HUES64 (cell line): ENCODE data around the gene ESRRG.

Experiments used
- H3K27ac ChIP-seq: 2 replicates; pipeline ENCODE4 v1.7.0; 2013; ENCODE audit warnings: low read depth, low read length, inconsistent platforms
- H3K27me3 ChIP-seq: 2 replicates; pipeline ENCODE4 v1.6.1; 2013; ENCODE audit warnings: mild to moderate bottlenecking, low read length; ENCODE audit not compliant: insufficient read depth
- H3K36me3 ChIP-seq: 2 replicates; pipeline ENCODE4 v1.6.1; 2013; ENCODE audit warnings: mild to moderate bottlenecking, low read length; ENCODE audit not compliant: insufficient read depth
- H3K4me1 ChIP-seq: 2 replicates; pipeline ENCODE4 v1.6.1; 2013; ENCODE audit warnings: mild to moderate bottlenecking, low read length, moderate library complexity; ENCODE audit not compliant: insufficient read depth
- H3K4me3 ChIP-seq: 2 replicates; pipeline ENCODE4 v1.5.1; 2013; ENCODE audit warnings: mild to moderate bottlenecking, low read length, moderate library complexity
- H3K9ac ChIP-seq: 2 replicates; pipeline ENCODE4 v1.6.1; 2013; ENCODE audit warnings: mild to moderate bottlenecking, low read depth, low read length
- H3K9me3 ChIP-seq: 2 replicates; pipeline ENCODE4 v1.6.1; 2013; ENCODE audit warnings: low read depth, low read length; ENCODE audit not compliant: insufficient read depth
- WGBS: fragments of 150-250, 120-280 bp; methylation state at CpG from one replicate; pipeline ENCODE4 v1.1.7; 2013; ENCODE audit warnings: missing lambda C conversion rate; 5-methylcytosine and 5-hydroxymethylcytosine counted together

ESRRG gene

DNA sequence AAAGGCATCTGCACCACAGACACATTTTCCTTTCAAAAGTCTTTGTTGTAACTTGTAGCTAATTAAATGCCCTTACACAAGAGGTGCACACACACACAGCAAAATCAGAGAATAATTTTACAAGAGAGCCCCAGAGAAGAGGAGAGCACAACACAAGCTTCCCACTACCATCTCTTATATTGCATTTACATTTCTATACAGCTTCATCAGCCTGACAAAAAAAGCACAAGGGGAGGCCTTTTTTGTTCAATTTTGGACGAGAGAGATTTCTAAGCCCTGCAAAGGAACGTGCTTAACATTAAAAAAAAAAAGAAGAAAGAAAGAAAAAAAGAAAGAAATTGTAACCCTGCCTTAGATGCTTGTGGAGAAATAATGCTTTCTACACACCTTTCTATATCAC lies 17.1 kb upstream of the ESRRG start:
- H3K4me1 ChIP-seq = peaks cover 25% of the 10 kb centered on the region
- WGBS = 5% methylated on average over 2 of the region's 2 CpGs
- peak overlapping the region; percentile 7; the same call in 1 of the 2 replicates for H3K9ac ChIP-seq
- peak overlapping the region; percentile 81; the same call in 1 of the 2 replicates for H3K27ac ChIP-seq
- H3K4me3 ChIP-seq = peak overlapping the region; percentile 33
- H3K27me3 ChIP-seq = no peaks in the 10 kb centered on the region
- no peaks in the 10 kb centered on the region for H3K9me3 ChIP-seq
- H3K36me3 ChIP-seq = no peaks in the 10 kb centered on the region

- WGBS = 7% methylated on average over 5 of the region's 5 CpGs
- Histone ChIP-seq H3K9me3 (no peaks in the 10 kb centered on the region), H3K4me3 (peak overlapping the region; percentile 33), H3K36me3 (no peaks in the 10 kb centered on the region), H3K27ac (peak overlapping the region; percentile 81; the same call in 1 of the 2 replicates), H3K4me1 (peaks cover 25% of the 10 kb centered on the region), H3K9ac (peak overlapping the region; percentile 7; the same call in 1 of the 2 replicates), H3K27me3 (no peaks in the 10 kb centered on the region)
These were observed 16.6 kb upstream of the ESRRG start for GRCh38 chr1:216739793-216740192.

DNA sequence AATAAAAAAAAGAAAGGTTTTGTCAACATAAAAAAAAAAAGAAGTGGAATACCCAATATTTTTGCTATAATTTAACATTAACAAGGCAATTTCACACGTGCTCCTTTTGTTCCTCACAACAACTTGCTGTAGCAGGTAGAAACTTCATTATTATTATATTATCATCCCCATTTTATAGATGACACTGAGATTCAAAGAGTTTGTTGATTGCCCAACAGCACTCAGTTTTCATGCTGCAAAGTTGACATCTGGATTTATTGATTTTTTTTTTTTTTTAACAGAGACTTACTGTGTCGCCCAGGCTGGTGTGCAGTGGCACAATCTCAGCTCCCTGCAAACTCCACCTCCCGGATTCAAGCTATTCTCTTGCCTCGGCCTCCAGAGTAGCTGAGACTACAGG lies 8.9 kb upstream of the ESRRG start:
- H3K36me3 ChIP-seq = no peaks in the 10 kb centered on the region
- H3K4me1 ChIP-seq = peaks cover 7% of the 10 kb centered on the region
- no peaks in the 10 kb centered on the region for H3K27me3 ChIP-seq
- 87% methylated on average over 4 of the region's 4 CpGs for WGBS
- no peaks in the 10 kb centered on the region for H3K9me3 ChIP-seq
- H3K9ac ChIP-seq = no peak overlapping the region
- H3K27ac ChIP-seq = no peak overlapping the region
- no peak overlapping the region for H3K4me3 ChIP-seq

- no peaks in the 10 kb centered on the region for H3K36me3 ChIP-seq
- WGBS = 81% methylated on average over 4 of the region's 6 CpGs
- H3K9me3 ChIP-seq = no peaks in the 10 kb centered on the region
- peaks cover 7% of the 10 kb centered on the region for H3K4me1 ChIP-seq
- H3K27ac ChIP-seq = no peak overlapping the region
- no peaks in the 10 kb centered on the region for H3K27me3 ChIP-seq
- no peak overlapping the region for H3K9ac ChIP-seq
- no peak overlapping the region for H3K4me3 ChIP-seq
These were observed 8.3 kb upstream of the ESRRG start for GRCh38 chr1:216731562-216731961.

GRCh38 chr1:216726435-216726834 lies 3.2 kb upstream of the ESRRG start:
- no peak overlapping the region for H3K4me3 ChIP-seq
- H3K27me3 ChIP-seq = peaks cover 9% of the 10 kb centered on the region; the same call in 1 of the 2 replicates

DNA sequence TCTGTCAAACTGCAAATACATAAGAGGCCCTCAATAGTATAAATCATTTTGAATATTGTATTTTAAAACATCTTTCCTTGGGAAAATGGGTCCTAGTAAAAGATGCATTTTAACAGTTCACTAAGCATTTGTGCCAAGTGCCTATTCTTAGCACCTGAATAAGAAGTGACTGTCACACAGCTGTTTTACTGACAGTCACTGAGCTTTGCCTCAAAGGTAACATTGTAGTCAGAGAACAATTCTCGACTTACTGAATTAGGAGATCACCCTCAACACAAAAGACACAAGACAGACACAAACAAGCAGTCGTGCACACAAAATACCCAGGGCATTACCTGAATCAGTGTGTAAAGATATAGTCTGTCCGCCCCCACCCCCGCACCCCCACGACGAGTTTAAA lies 408 bp downstream of the ESRRG start:
- Histone ChIP-seq H3K36me3 (no peaks in the 10 kb centered on the region), H3K9me3 (no peaks in the 10 kb centered on the region), H3K27ac (no peak overlapping the region), H3K4me1 (0 out of 2 replicates have a peak, but pooled peaks cover 5% of the 10 kb centered on the region), H3K9ac (peak overlapping the region; percentile 51), H3K27me3 (peaks cover 9% of the 10 kb centered on the region; the same call in 1 of the 2 replicates), H3K4me3 (peak overlapping the region; percentile 62)
- WGBS = 7% methylated on average over 5 of the region's 6 CpGs

More at GRCh38 chr1:216726435-216726834, 3.2 kb upstream of the ESRRG start:
- Histone ChIP-seq H3K4me1 (peaks cover 8% of the 10 kb centered on the region; the same call in 1 of the 2 replicates), H3K9ac (no peak overlapping the region), H3K27ac (no peak overlapping the region), H3K9me3 (no peaks in the 10 kb centered on the region), H3K36me3 (no peaks in the 10 kb centered on the region)

- Histone ChIP-seq H3K27me3 (peaks cover 9% of the 10 kb centered on the region; the same call in 1 of the 2 replicates), H3K4me3 (no peak overlapping the region), H3K9me3 (no peaks in the 10 kb centered on the region), H3K9ac (no peak overlapping the region), H3K36me3 (no peaks in the 10 kb centered on the region), H3K4me1 (0 out of 2 replicates have a peak, but pooled peaks cover 5% of the 10 kb centered on the region), H3K27ac (no peak overlapping the region)
- WGBS = 86% methylated on average over 2 of the region's 2 CpGs
These were observed 1.4 kb downstream of the ESRRG start for GRCh38 chr1:216721863-216722262.

DNA sequence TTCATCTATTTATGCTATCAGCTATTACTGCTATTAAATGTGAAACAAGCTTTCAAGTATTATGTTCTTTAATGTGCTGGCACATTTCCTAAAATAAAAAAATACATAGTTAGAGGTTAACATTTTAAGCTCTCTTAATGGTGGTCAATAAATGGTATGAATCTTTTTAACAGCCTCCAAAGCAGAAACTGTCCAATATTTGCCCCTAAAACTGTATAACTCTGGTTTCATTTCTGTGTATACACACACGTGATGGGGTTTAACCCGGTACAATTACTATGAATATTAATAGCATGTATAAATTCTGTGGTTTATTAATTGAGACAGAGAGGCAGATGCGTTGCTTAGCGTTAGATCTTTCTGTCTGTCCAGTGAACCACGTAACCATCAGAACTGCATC lies 2.2 kb downstream of the ESRRG start:
- no peaks in the 10 kb centered on the region for H3K9me3 ChIP-seq
- 0 out of 2 replicates have a peak, but pooled peaks cover 5% of the 10 kb centered on the region for H3K4me1 ChIP-seq
- H3K4me3 ChIP-seq = no peak overlapping the region
- no peak overlapping the region for H3K9ac ChIP-seq
- peaks cover 9% of the 10 kb centered on the region; the same call in 1 of the 2 replicates for H3K27me3 ChIP-seq
- no peaks in the 10 kb centered on the region for H3K36me3 ChIP-seq
- 91% methylated on average over 5 of the region's 5 CpGs for WGBS
- H3K27ac ChIP-seq = no peak overlapping the region

DNA sequence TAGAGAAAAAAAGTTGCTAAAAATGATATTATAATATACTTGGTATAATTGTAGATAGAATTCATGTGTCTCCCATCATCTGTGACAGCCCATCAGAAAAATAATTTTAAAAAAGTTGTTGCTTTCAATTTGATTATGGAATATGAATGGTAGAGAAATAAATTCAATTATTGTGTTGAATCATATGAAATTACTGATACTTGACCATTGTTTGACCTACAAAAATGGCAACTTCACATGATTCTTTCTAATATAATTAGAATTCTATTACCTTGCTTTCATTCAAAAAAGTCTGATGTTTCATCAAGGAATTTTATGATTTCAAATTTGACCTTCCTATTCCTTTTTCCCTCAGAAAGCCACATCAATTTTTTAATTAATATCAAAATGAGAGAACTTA lies 11.5 kb downstream of the ESRRG start:
- H3K9me3 ChIP-seq = no peaks in the 10 kb centered on the region
- H3K4me3 ChIP-seq = no peak overlapping the region
- H3K9ac ChIP-seq = no peak overlapping the region
- no peaks in the 10 kb centered on the region for H3K36me3 ChIP-seq
- peaks cover 7% of the 10 kb centered on the region; the same call in 1 of the 2 replicates for H3K4me1 ChIP-seq
- H3K27ac ChIP-seq = no peak overlapping the region
- H3K27me3 ChIP-seq = no peaks in the 10 kb centered on the region

DNA sequence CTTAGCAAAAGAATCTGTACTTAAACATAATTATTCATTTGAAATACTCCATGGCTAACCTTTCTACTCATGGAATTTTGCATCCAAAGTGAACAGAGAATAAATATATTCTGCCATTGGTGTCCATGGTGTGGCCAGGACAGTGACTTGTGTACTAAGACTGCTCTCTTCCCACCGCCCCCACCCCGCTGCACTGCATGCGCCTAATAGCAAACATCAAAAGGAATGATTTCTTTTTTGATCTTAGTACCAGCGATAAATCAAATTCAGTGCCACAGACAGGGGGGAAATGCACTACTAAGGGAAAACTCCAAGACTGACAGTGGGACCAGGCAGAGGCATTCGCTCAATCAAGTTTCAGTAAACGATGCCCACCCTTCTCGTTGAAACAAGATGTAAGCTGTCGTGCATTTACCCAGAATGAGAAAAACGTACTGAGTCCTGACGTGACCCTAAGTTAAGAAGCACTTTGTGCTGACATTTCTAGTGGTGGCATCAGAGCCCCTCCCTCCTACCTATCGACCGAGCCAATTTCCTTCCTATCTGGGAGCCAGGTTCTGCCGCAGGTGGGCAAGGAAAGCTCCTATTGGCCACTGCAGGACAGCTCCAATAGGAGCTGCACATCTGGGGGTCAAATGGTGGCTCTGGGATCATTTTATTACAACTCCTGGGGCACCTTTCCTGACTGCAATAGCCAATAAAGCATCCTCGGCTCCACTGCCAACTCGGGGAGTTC lies 12.5 kb downstream of the ESRRG start:
- Histone ChIP-seq H3K36me3 (no peaks in the 10 kb centered on the region), H3K9ac (no peak overlapping the region), H3K9me3 (no peaks in the 10 kb centered on the region), H3K4me1 (peaks cover 7% of the 10 kb centered on the region), H3K27me3 (no peaks in the 10 kb centered on the region), H3K27ac (no peak overlapping the region), H3K4me3 (no peak overlapping the region)
- 92% methylated on average over 15 of the region's 15 CpGs for WGBS

DNA sequence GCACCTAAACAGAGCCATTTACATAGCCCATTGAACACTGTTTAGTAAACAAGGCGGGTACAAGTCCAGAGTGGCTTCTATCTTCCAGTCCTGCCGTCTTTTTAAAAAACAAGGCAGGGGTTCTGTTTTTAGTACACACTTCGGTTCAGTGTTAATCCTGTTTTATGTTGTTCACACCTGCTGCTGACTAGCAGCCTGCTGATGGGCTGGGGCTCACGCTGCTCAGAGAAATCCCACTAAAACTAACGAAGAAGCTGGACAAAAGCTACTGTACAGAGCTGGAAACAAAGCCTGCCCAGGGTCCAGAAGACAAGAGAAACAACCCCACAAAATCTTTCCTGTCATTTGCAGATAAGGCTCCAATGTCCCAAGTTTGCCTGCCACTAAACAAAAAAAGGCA lies 13.2 kb downstream of the ESRRG start:
- Histone ChIP-seq H3K4me3 (no peak overlapping the region), H3K27ac (no peak overlapping the region), H3K9me3 (no peaks in the 10 kb centered on the region), H3K4me1 (peaks cover 7% of the 10 kb centered on the region), H3K36me3 (no peaks in the 10 kb centered on the region), H3K9ac (no peak overlapping the region), H3K27me3 (no peaks in the 10 kb centered on the region)
- 72% methylated on average over 5 of the region's 5 CpGs for WGBS
